ENCODE results near the gene IL33.
"Not testable (repeated sequence)": the region's sequence is repeated elsewhere in the genome, so short reads cannot be mapped to it uniquely, and the experiment has no call there.

Gene IL33

GRCh38 chr9:6215562-6215961 lies at the start of gene IL33:
Gene IL33, plus strand, starts transcription at chr9:6215807. Its CDS starts 25,888 bp downstream, at chr9:6241695.
- DNase-seq: no peak

- DNase-seq: no peak
These were observed 43.9 kb upstream of the IL33 start for GRCh38 chr9:6171667-6172066.

DNA sequence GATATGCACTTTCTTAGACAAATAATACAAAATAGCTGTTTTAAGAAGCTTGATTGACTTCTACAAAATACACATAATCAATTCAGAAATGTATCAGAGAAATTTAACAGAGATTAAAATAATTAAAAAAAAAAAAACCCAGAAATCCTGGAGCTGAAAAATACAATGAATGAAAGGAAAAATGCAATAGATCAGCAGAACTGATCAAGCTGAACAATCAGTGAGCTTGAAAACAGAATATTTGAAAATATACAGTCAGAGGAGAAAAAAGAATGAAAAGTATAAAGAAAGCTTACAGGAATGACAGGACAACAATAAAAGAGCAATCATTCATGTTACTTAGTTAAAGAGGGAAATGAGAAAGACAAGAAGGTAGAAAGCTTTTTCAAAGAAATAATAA lies 41.7 kb upstream of the IL33 start:
- DNase-seq: no peak

GRCh38 chr9:6182549-6183226 lies 32.9 kb upstream of the IL33 start:
- not testable (repeated sequence) for DNase-seq

GRCh38 chr9:6183227-6183551 lies 32.4 kb upstream of the IL33 start:
- DNase-seq: no peak

- DNase-seq: no peak
These were observed 32.0 kb upstream of the IL33 start for GRCh38 chr9:6183627-6184026.

GRCh38 chr9:6184749-6185645 lies 30.6 kb upstream of the IL33 start:
- no peak for DNase-seq

DNA sequence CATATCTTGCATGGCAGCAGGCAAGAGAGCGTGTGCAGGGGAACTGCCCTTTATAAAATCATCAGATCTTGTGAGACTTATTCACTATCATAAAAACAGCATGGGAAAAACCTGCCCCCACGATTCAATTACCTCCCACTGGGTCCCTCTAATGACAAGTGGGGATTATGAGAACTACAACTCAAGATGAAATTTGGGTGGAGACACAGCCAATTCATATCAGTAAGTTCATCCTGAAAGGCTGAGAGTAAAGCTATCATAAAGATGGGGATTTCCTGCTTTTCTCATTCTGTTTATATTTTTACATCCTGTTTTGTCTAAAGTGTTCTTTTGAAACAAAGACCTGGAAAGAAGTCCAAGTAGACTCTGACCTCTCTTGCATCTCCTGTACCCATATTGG lies 28.9 kb upstream of the IL33 start:
- no peak for DNase-seq

GRCh38 chr9:6187272-6187671 lies 28.3 kb upstream of the IL33 start:
- DNase-seq: no peak

DNA sequence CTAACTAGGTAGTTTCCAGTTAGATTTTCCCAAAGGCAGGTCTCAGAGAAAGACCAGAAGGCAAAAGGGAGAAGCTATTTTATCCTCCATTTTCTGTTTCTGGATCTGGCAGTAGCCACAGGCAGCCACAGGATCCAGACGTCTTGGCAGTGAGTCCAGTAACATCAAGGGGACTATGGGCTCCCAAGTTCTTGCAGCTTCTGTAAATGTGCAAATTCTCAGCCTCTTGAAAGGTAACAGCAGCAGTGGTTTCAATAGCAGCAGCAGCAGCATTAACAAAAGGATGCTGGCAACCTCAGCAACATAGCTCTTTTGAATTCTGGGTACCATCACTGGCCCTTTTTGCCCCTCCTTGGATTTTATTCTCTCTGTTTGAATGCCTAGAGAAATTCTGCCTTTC lies 27.1 kb upstream of the IL33 start:
- no peak for DNase-seq

GRCh38 chr9:6188906-6189305 lies 26.7 kb upstream of the IL33 start:
- DNase-seq: no peak

- DNase-seq: no peak
These were observed 20.7 kb upstream of the IL33 start for GRCh38 chr9:6194934-6195333.

DNA sequence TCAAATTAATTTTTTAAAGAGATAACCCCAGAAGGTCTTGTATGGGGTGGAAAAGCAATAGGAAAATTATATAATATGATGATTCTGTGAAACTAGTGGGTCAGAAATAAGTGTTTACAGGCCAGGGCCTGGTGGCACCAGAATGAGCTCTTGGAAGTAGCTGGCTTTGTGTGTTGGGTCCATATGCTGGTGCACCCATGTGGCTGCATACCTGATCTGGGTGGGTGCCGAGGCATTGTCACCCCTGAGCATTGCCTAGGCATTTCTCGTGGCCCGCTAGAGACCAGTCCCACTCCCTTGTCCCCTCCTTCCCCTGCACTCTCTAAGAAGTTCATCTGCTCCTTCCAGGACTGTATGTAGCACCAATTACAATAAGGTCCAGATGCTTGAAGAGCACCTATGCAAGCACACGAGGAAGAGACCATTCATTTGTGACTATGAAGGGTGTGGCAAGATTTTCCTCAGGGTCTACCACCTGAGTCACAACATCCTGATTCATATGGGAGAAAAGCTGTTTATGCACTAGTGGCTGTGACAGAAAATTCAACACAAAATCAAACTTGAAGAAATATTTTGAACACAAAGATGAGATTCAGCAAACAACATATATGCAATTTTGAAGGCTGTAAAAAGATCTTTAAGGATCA lies 19.8 kb upstream of the IL33 start:
- DNase-seq: no peak

DNA sequence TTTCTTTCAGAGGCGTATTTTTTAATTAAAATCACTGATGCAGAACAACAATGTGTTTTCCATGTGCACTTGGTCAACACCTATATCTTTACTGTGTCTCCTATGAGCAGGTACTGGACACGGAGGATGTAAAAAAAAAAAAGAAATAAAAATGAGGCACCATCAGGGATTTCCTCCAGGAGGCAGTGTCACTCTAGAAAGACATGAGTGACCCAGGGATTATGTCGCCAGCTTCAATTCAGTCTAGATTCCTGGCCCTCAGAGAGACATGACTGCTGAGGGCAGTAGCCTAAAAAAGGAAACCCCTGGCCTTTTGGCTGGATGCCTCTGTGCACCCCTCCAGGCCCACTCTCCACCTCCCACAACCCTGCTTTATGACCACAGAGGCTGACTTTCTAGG lies 18.3 kb upstream of the IL33 start:
- DNase-seq: no peak

DNA sequence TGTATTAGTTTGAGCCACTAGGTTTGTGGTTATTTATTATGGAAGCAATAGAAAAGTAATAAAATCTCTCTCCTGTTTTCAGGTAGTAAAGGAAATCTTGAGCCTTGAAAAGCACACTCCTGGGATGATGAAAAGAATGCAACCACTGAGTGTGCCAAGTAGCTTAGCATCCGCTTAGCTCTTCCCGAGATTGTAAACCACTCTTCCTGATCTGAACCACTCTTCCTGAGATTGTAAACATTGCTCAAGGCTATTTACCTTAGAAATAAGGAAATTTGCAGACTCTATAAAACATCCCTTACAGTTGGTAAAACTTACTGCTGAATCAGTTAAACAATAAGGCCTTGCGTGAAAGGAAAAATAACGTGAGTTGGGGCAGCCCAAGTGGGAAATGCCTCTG lies 17.4 kb upstream of the IL33 start:
- DNase-seq: no peak

DNA sequence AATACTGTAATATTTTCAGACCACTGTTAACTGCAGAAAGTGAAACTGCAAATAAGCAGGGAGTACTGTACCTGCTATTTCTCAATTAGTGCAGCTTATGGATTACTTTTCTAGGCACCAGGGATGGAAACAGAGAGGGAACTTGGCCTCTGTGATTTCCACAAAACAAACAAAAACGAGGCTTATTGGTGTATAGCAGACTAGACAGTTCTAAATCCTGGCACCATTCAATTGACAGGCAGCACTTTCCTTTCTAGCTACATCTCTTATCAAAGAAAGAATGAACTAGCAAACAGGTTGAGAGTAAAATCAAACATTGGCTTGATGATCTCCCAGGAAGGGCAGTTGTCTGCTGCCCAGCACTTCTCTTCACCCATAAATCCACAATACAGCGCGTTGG lies 16.0 kb upstream of the IL33 start:
- no peak for DNase-seq

DNA sequence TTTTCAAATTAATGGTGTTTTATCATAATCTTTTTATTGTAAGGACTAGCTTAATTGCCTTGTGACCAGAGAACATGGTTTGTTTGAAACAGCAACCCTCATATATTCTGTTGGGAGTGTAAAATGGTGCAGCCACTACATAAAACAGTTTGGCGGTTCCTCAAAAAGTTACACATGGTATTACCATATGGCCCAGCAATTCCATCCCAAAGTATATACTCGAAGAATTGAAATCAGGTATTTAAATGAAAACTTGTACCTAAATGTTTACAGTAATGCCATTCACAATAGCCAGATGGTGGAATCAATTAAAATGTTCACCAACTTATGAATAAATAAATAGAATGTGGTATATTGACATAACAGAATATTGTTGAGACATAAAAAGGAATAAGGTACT lies 14.8 kb upstream of the IL33 start:
- no peak for DNase-seq

DNA sequence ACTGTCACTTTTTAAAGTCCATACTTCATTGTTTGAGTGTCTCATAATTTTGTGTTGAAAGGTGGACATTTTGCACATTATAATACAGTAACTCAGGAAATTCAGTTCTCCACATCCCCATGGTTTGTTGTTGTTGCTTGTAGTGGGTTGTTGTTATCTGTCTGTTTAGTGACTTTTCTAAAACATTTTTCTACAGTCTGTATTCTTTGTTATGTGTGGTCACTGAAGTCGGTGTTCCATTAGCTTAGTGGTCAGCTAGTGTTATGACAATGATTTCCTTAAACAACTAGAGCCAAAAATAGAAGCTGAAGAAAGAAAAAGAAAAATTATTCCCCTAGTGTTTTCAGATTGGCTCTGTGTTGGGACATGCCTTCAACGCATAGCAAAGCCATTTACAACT lies 5.6 kb upstream of the IL33 start:
- no peak for DNase-seq

DNA sequence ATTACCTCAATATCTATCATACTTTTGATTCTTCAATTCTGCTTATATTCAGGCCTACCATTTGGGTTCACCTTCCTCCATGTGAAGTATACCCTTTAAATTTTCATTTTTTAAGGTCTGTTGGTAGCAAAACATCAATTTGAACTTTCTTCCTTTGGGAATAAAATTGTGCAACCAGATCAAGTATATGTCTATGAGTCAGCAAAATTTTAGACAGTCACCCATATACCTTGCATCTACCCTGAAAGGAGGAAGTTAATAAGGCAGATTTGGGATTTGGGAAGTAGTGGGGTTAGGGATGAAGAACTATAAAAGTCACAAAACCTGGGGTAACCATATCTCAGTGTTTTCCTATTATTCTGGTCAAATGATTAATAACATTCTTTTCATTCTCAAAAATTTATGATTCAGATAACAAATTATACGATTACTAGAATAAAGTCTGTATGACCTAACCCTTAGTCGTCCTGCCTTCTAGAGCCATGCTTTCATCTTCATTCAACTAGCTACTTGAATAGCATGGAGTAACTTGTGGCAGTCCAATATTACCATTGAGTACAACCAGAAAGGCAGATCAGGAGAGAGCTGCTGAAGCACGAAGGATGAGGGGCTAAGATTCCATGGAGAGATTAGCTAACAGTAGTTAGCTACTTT lies 2.8 kb upstream of the IL33 start:
- no peak for DNase-seq

DNA sequence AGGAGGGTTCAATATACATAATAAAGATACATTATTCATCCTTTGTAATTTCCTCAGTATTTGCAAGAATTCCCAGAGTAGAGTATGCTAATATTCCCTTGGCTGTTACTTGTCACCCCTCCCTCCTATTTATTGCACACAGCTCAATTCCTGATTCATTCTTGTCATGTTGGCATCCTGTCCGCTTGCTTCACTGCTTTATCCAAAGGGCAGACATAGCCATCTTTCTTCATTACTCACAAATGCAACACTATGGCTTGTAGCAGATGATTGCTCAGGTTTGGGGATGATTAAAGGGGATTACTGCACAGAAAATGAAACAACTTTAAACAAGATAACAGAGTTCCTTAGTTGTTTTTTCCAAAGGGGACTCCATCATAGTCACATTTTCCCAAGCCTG lies 1.2 kb upstream of the IL33 start:
- DNase-seq: no peak

DNA sequence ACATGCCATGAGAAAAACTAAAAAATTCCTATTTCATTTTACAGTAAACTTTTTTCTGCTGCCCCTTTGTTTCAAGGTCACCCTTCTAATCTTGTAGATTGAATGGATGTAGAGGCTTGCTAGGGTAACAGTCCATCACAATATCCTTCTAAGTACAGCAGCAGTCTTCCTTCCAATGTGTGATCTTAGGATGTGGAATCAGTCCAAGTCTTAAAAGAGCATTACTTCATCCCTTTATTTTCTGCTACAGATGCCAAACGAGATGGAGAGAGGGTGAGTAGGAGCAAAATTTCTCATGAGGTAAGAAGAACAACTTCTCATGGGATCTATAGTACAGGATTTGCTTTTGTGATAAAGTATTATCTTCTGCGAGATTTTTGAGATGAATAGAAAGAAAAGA lies 704 bp upstream of the IL33 start:
- no peak for DNase-seq

- DNase-seq: no peak
These were observed 395 bp downstream of the IL33 start for GRCh38 chr9:6216002-6216401.

DNA sequence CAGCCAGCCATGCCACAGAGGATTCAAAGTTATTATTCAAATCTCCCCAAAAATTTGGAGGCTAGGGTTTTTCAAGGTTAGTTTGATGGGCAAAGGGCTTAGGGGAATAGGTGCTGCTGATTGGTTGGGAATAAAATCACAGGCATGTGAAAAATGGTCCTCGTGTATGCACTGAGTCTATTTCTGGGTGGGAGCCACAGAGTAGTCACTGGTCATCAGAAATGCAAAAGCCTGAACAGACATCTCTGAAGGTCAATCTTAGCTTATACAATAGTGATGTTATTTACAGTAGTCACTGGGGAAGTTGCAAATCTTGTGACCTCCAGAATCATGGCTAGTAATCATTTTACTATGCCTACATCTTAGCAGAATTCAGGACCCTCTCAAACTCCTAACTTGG lies 1.3 kb downstream of the IL33 start:
- no peak for DNase-seq

- DNase-seq: no peak
These were observed 2.5 kb downstream of the IL33 start for GRCh38 chr9:6218099-6218502.

Data from activated CD4-positive, alpha-beta T cell treated with anti-CD3 and anti-CD28 coated beads for 4 hours (primary cell).